Activated CD8-positive, alpha-beta memory T cell treated with anti-CD3 and anti-CD28 coated beads, Interleukin-2, amount 50 U/mL, for 24 hours (primary cell): ENCODE results near the gene ETV2.
"Not testable (repeated sequence)": the region's sequence is repeated elsewhere in the genome, so short reads cannot be mapped to it uniquely, and the experiment has no call there.

Experiments
- DNase-seq: peaks from one replicate; pipeline ENCODE4 v3.0.0-alpha.2; 2020; ENCODE audit errors: extremely low read depth

The ETV2 gene

GRCh38 chr19:35628264-35628564 is 13.3 kb upstream of the ETV2 start:
- DNase-seq, result no peak

- peak; percentile 94 for DNase-seq
Observed at GRCh38 chr19:35628565-35629331, 12.8 kb upstream of the ETV2 start, which contains the start of gene RBM42. TSS of gene RBM42 (plus strand) at chr19:35629036. CDS start at chr19:35629154, 118 bp downstream.

- no peak for DNase-seq
Observed at GRCh38 chr19:35629332-35629633, 12.3 kb upstream of the ETV2 start.

- DNase-seq, result no peak
Observed at GRCh38 chr19:35633727-35634440, 7.7 kb upstream of the ETV2 start.

- no peak for DNase-seq
Observed at GRCh38 chr19:35636651-35637050, 4.9 kb upstream of the ETV2 start.

- DNase-seq, result no peak
Observed at GRCh38 chr19:35637165-35637564, 4.4 kb upstream of the ETV2 start.

- no peak for DNase-seq
Observed at GRCh38 chr19:35639321-35639639, 2.3 kb upstream of the ETV2 start.

GRCh38 chr19:35639863-35640262 is 1.7 kb upstream of the ETV2 start:
- DNase-seq, result no peak

- no peak for DNase-seq
Observed at GRCh38 chr19:35642312-35642711, 767 bp downstream of the ETV2 start.

GRCh38 chr19:35642798-35643254 is 1.3 kb downstream of the ETV2 start:
- DNase-seq, result no peak

GRCh38 chr19:35643255-35644205 is 2.0 kb downstream of the ETV2 start:
- peak; percentile 42 for DNase-seq

GRCh38 chr19:35644206-35644986 is 2.9 kb downstream of the ETV2 start:
- DNase-seq, result peak; percentile 89

- peak; percentile 72 for DNase-seq
Observed at GRCh38 chr19:35644987-35645679, 3.6 kb downstream of the ETV2 start.

GRCh38 chr19:35645680-35646511 is 4.4 kb downstream of the ETV2 start:
- DNase-seq, result no peak

- DNase-seq, result peak; percentile 87
Observed at GRCh38 chr19:35648017-35648961, 6.7 kb downstream of the ETV2 start, which contains the start of gene COX6B1. TSS of gene COX6B1 (plus strand) at chr19:35648323. CDS start at chr19:35651244, 2,921 bp downstream.

- no peak for DNase-seq
Observed at GRCh38 chr19:35650581-35650980, 9.0 kb downstream of the ETV2 start.

- DNase-seq, result not testable (repeated sequence)
Observed at GRCh38 chr19:35654828-35655227, 13.3 kb downstream of the ETV2 start.

- DNase-seq, result no peak
Observed at GRCh38 chr19:35655600-35655999, 14.1 kb downstream of the ETV2 start.

GRCh38 chr19:35656700-35657099 is 15.2 kb downstream of the ETV2 start:
- no peak for DNase-seq
